Chondrocyte (in vitro differentiated cells): ENCODE results near the gene PREP. TPM values are rescaled to one million over a fixed set of nuclear protein-coding genes. Genes with fewer than 3 reads are reported as not detected.
"Not testable (repeated sequence)": the region's sequence is repeated elsewhere in the genome, so short reads cannot be mapped to it uniquely, and the experiment has no call there.

Experiments
- DNase-seq: peaks from one replicate; pipeline ENCODE4 v3.0.0; 2021; ENCODE audit warnings: mixed read lengths, low spot score
- H3K27ac Mint-ChIP-seq: one replicate; pipeline ENCODE4 v1.8.0; 2021; ENCODE audit warnings: mild to moderate bottlenecking, moderate library complexity, mixed read lengths; ENCODE audit not compliant: unreplicated experiment
- H3K27me3 Mint-ChIP-seq: 2 replicates; pipeline ENCODE4 v1.8.0; 2021; ENCODE audit warnings: low read depth, mixed read lengths
- H3K36me3 Mint-ChIP-seq: 2 replicates; pipeline ENCODE4 v1.8.0; 2021; ENCODE audit warnings: low read depth, mixed read lengths
- H3K4me1 Mint-ChIP-seq: 2 replicates; pipeline ENCODE4 v1.8.0; 2021; ENCODE audit warnings: low read depth, mild to moderate bottlenecking, mixed read lengths
- H3K4me3 Mint-ChIP-seq: one replicate; pipeline ENCODE4 v1.8.0; 2021; ENCODE audit warnings: mild to moderate bottlenecking, moderate library complexity, mixed read lengths; ENCODE audit not compliant: unreplicated experiment
- H3K9me3 Mint-ChIP-seq: 2 replicates; pipeline ENCODE4 v1.8.0; 2021; ENCODE audit warnings: low read depth, mixed read lengths
- total RNA-seq: library from RNA; stranded (reverse); gene quantifications from 3 replicates; pipeline ENCODE4 v1.2.1, GENCODE V29; 2021
- TF ChIP-seq, protein P1 (sequence below): fragments of 200-600 bp; sonication (generic); IDR thresholded peaks from 2 replicates; pipeline ENCODE4 v1.5.0; 2021; ENCODE audit warnings: antibody characterized with exemption, mild to moderate bottlenecking, moderate library complexity

PREP gene
- total RNA-seq, 1 donor from 2014 or later, result 32.9 TPM

- no peak overlapping the region for H3K4me3 Mint-ChIP-seq
- no peak overlapping the region for H3K27ac Mint-ChIP-seq
- no peak for DNase-seq
- no peaks in the 10 kb centered on the region for H3K27me3 Mint-ChIP-seq
- peaks cover 3% of the 10 kb centered on the region for H3K9me3 Mint-ChIP-seq
- H3K4me1 Mint-ChIP-seq, result peaks cover 28% of the 10 kb centered on the region
- TF ChIP-seq, protein P1, sequence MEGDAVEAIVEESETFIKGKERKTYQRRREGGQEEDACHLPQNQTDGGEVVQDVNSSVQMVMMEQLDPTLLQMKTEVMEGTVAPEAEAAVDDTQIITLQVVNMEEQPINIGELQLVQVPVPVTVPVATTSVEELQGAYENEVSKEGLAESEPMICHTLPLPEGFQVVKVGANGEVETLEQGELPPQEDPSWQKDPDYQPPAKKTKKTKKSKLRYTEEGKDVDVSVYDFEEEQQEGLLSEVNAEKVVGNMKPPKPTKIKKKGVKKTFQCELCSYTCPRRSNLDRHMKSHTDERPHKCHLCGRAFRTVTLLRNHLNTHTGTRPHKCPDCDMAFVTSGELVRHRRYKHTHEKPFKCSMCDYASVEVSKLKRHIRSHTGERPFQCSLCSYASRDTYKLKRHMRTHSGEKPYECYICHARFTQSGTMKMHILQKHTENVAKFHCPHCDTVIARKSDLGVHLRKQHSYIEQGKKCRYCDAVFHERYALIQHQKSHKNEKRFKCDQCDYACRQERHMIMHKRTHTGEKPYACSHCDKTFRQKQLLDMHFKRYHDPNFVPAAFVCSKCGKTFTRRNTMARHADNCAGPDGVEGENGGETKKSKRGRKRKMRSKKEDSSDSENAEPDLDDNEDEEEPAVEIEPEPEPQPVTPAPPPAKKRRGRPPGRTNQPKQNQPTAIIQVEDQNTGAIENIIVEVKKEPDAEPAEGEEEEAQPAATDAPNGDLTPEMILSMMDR, result no peak
- no peaks in the 10 kb centered on the region for H3K36me3 Mint-ChIP-seq
These were observed 27.8 kb upstream of the PREP start for GRCh38 chr6:105430685-105431084.

GRCh38 chr6:105429676-105430075 is 26.8 kb upstream of the PREP start:
- H3K9me3 Mint-ChIP-seq, result peaks cover 3% of the 10 kb centered on the region
- no peak overlapping the region for H3K27ac Mint-ChIP-seq
- TF ChIP-seq, protein P1, result no peak
- no peaks in the 10 kb centered on the region for H3K36me3 Mint-ChIP-seq
- no peak overlapping the region for H3K4me3 Mint-ChIP-seq
- H3K4me1 Mint-ChIP-seq, result peaks cover 28% of the 10 kb centered on the region
- no peak for DNase-seq
- H3K27me3 Mint-ChIP-seq, result no peaks in the 10 kb centered on the region

GRCh38 chr6:105428342-105428957 is 25.6 kb upstream of the PREP start:
- no peak overlapping the region for H3K4me3 Mint-ChIP-seq
- TF ChIP-seq, protein P1, result no peak
- no peaks in the 10 kb centered on the region for H3K36me3 Mint-ChIP-seq
- DNase-seq, result no peak
- peak overlapping the region; percentile 41 for H3K27ac Mint-ChIP-seq
- peaks cover 3% of the 10 kb centered on the region for H3K9me3 Mint-ChIP-seq
- H3K4me1 Mint-ChIP-seq, result peaks cover 28% of the 10 kb centered on the region
- H3K27me3 Mint-ChIP-seq, result no peaks in the 10 kb centered on the region

DNA sequence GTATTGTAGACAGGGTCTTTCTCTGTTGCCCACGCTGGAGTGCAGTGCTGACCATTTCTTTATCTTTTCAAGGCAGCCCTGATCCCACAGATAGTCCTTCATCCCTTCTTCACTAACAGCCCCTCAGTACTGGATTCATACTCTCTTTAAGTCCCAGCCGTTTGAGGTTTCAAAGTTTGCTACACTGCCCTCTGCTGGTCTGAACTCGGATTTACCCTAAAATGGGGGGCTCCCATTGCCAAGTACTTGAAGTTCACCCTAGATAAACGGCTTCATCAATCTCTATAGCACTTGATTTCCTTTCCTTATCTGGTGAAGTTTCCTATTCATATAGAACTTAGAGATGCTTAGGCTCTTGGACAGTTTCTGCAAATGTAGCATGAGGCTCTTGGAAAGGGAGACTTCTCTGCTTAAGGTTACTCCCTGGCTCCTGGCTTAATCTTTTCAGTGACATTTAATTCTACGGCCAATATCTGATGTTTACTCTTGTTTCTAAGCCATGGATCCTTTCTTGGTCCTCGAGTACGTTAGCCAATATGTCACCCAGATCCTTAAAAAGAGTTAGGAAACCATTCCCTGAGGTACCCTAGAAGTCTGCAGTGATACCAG is 21.4 kb upstream of the PREP start:
- H3K27me3 Mint-ChIP-seq, result no peaks in the 10 kb centered on the region
- peaks cover 16% of the 10 kb centered on the region for H3K4me1 Mint-ChIP-seq
- peaks cover 1% of the 10 kb centered on the region for H3K36me3 Mint-ChIP-seq
- no peak overlapping the region for H3K27ac Mint-ChIP-seq
- no peak overlapping the region for H3K4me3 Mint-ChIP-seq
- TF ChIP-seq, protein P1, result peak; percentile 88
- H3K9me3 Mint-ChIP-seq, result peaks cover 7% of the 10 kb centered on the region
- no peak for DNase-seq

- peaks cover 55% of the 10 kb centered on the region for H3K9me3 Mint-ChIP-seq
- not testable (repeated sequence) for H3K27me3 Mint-ChIP-seq, H3K27ac Mint-ChIP-seq, H3K4me1 Mint-ChIP-seq, DNase-seq, H3K4me3 Mint-ChIP-seq
- H3K36me3 Mint-ChIP-seq, result peaks cover 17% of the 10 kb centered on the region
These were observed 14.1 kb upstream of the PREP start for GRCh38 chr6:105416971-105417370.

DNA sequence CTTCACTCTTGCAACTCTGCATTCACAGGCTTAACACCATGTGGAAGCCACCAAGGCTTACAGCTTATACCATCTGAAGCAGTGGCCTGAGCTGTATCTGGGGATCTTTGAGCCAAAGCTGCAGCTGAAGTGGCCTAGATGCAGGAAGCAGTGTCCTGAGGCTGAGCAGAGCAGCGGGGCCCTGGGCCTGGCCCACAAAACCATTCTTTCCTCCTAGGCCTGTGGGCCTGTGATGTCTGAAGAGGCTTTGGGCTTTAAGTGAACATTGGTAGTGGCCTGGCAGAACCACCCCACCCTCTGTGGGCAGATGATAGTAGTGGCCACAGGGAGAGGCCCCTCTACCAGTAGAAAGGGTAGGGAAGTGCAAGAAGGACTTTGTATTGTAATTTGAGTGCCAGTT is 6.9 kb upstream of the PREP start:
- TF ChIP-seq, protein P1, result no peak
- H3K9me3 Mint-ChIP-seq, result peaks cover 30% of the 10 kb centered on the region
- H3K36me3 Mint-ChIP-seq, result peaks cover 7% of the 10 kb centered on the region
- no peak for DNase-seq
- H3K27ac Mint-ChIP-seq, result no peak overlapping the region
- no peaks in the 10 kb centered on the region for H3K27me3 Mint-ChIP-seq
- no peak overlapping the region for H3K4me3 Mint-ChIP-seq
- no peaks in the 10 kb centered on the region for H3K4me1 Mint-ChIP-seq
